ENCODE measurements around the gene GTPBP6.
"Not testable (repeated sequence)": the region's sequence is repeated elsewhere in the genome, so short reads cannot be mapped to it uniquely, and the experiment has no call there.

Gene GTPBP6

DNA sequence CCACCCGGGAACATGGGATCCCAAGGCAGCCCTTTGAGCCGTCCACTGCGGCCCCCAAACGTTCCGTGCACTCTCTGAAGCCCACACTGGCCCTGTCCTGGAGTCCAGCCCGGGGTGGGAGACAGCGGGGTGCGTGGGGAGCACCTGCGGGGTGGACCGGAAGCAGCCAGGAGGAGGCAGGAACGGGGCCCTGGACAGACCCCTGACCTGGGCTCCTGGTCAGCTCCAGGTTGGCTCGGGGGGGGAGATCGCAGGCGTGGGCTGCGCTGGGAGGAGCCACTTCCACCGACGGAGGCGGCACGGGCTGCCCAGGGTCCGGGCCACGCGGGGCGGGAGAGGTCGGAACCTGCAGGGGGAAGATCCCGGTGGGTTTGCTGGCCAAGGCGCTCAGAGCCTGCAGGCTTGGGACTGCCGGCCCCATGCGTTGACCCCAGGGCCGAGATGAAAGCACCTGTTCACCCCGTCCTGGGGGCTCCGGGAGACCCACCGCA lies 43.1 kb downstream of the GTPBP6 start:
- no peak for FAIRE-seq
- DNase-seq (ENCODE audit: insufficient read length, low spot score) = no peak

GRCh38 chrX:274904-275475 lies 43.6 kb downstream of the GTPBP6 start:
- FAIRE-seq (no peak), DNase-seq (ENCODE audit: insufficient read length, low spot score) (no peak)

GRCh38 chrX:270848-271367 lies 47.7 kb downstream of the GTPBP6 start:
- FAIRE-seq = no peak

GRCh38 chrX:267771-268261 lies 50.8 kb downstream of the GTPBP6 start:
- no peak for DNase-seq (ENCODE audit: insufficient read length, low spot score)
- no peak for FAIRE-seq

More at GRCh38 chrX:270848-271367, 47.7 kb downstream of the GTPBP6 start:
- DNase-seq (ENCODE audit: insufficient read length, low spot score) = no peak

DNA sequence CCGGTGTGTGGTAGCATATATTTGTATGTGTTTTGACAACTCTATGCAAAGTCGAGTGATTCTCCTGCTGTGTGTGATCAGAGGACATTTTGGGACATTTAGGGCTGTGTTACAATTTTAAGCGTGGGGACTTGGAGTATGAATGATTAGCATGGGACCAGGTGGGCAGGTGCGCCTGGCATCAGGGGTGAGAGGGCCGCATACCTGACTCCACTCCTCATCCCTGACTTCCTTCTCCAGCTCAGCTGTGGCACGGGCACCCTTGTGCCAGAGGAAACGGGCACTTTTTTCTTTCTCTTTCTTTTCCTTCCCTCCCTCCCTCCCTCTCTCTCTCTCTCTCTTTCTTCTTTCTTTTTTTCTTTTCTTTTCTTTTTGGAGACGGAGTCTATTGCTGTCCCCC lies 53.1 kb downstream of the GTPBP6 start:
- DNase-seq (ENCODE audit: insufficient read length, low spot score) (no peak), FAIRE-seq (no peak)

- FAIRE-seq = no peak
- DNase-seq (ENCODE audit: insufficient read length, low spot score) = no peak
These were observed 53.8 kb downstream of the GTPBP6 start for GRCh38 chrX:264634-265455.

DNA sequence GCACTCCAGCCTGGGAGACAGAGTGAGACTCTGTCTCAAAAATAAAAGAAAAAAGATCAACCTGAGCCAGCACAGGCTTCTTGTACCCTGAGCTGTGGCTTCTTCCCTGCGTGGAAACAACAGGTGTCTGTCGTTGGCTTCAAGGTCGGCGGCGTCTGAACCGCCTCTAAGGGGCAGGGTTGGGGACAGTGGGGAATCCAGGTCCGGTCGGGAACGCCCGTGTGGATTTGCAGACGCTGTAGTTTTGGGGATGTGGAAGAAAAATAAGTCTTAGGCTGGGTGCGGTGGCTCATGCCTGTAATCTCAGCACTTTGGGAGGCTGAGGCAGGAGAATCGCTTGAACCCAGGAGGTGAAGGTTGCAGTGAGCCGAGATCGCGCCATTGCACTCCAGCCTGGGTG lies 54.6 kb downstream of the GTPBP6 start:
- not testable (repeated sequence) for DNase-seq (ENCODE audit: insufficient read length, low spot score); FAIRE-seq

DNA sequence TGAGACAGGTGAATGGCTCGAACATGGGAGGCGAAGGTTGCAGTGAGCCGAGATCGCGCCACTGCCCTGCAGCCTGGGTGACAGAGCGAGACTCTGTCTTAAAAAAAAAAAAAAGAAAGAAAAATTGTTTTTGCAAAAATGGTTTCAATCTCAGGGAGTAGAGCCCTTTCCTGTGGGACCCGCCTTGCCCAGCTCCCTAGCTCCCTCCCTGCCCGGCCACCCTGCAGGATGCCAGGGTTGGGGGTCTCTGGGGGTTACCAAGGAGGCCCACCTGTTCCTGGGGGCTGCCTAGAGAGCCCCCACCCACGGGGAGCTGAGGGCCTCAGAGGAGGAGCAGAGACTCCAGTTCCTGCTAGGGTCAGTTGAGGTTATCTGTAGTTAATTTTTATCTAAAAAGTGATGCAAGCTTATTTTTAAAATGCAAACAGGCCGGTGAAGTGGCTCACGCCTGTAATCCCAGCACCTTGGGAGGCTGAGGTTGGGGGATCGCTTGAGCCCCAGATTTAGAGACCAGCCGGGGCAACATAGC lies 56.2 kb downstream of the GTPBP6 start:
- FAIRE-seq (peak; percentile 78), DNase-seq (ENCODE audit: insufficient read length, low spot score) (peak; percentile 64)

DNA sequence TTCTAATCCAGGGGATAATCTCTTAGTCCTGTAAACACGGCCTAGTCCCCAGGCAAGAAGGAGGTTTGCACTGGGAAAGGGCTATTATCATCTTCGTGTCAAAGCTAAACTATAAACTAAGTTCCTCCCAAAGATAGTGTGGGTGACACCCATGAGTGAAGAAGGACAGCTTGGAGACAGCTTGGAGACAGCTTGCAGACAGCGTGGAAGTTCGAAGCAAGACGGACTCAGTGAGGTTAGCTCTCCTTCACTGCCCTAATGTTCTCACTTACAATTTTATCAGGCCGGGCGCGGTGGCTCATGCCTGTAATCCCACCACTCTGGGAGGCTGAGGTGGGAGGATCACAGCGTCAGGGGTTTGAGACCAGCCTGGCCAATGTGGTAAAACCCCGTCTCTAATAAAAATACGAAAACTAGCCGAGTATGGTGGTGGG lies 56.7 kb downstream of the GTPBP6 start:
- FAIRE-seq = no peak
- DNase-seq (ENCODE audit: insufficient read length, low spot score) = no peak

- DNase-seq (ENCODE audit: insufficient read length, low spot score) (no peak), FAIRE-seq (peak; percentile 39)
These were observed 57.3 kb downstream of the GTPBP6 start for GRCh38 chrX:261167-261918.

GRCh38 chrX:259692-260355 lies 58.8 kb downstream of the GTPBP6 start:
- no peak for DNase-seq (ENCODE audit: insufficient read length, low spot score)
- no peak for FAIRE-seq

- no peak for FAIRE-seq
- DNase-seq (ENCODE audit: insufficient read length, low spot score) = no peak
These were observed 60.1 kb downstream of the GTPBP6 start for GRCh38 chrX:258291-259040.

DNA sequence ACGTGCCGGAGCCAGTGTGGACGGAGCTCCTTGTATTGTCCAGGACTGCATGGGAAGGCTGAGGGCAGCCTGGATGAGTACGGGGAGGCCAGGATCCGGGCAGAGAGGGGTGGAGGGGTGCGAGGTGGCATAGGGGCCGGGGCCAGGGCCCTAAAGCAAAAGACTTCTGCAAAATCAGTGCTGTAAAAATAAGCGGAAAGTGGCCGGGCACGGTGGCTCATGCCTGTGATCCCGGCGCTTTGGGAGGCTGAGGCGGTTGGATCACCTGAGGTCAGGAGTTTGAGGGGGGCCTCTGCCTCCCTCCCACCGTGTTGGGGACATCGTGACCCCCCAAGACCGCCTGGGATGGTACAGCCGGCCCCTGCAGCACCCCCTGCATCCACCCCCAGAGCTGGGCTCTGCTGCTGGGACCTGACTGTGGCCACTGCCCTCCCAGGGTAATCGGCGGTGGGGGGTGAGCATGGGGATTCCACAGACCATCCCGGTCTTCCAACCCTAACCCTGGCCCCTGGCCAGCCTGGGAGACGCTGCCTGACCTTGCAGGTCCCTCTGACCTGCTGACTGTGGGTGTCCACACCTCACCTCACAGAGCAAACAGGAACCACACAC lies 60.8 kb downstream of the GTPBP6 start:
- FAIRE-seq (no peak), DNase-seq (ENCODE audit: insufficient read length, low spot score) (no peak)

DNA sequence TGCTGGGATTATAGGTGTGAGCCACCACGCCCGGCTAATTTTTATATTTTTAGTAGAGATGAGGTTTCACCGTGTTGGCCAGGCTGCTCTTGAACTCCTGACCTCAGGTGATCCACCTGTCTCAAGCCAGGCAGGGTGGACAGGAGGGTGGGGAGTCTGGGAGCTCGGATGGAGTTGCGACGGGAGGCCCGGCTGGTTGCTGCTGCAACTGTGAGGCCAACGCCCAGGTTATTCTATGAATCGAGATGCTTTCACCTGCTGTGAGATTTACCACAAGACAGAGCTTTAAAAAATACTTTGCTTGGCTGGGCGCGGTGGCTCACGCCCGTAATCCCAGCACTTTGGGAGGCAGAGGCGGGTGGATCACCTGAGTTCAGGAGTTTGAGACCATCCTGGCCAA lies 61.5 kb downstream of the GTPBP6 start:
- FAIRE-seq; DNase-seq (ENCODE audit: insufficient read length, low spot score): not testable (repeated sequence)

GRCh38 chrX:255923-256331 lies 62.7 kb downstream of the GTPBP6 start:
- FAIRE-seq = no peak
- no peak for DNase-seq (ENCODE audit: insufficient read length, low spot score)
